Retinal pigment epithelial cell (primary cell): Measurements from ENCODE around the gene HEATR1.
"Not testable (repeated sequence)": the region's sequence is repeated elsewhere in the genome, so short reads cannot be mapped to it uniquely, and the experiment has no call there.

Source experiments
- DNase-seq: peaks from one replicate; pipeline ENCODE4 v3.0.0-alpha.2; 2010; ENCODE audit warnings: low read depth
- H3K4me3 ChIP-seq: 2 replicates; pipeline ENCODE4 v1.5.1; 2011; ENCODE audit warnings: mild to moderate bottlenecking, low read length, control low read depth, moderate library complexity
- CTCF ChIP-seq: conservative IDR thresholded peaks from 2 replicates; pipeline ENCODE4 v1.5.1; 2011; ENCODE audit warnings: low read depth, low read length, control low read depth, inconsistent platforms

Gene HEATR1

GRCh38 chr1:236590553-236591150, 13.7 kb downstream of the HEATR1 start:
- no peak overlapping the region for H3K4me3 ChIP-seq
- DNase-seq = no peak
- no peak for TF ChIP-seq CTCF

- DNase-seq = no peak
- no peak overlapping the region for H3K4me3 ChIP-seq
- no peak for TF ChIP-seq CTCF
Observed at GRCh38 chr1:236589531-236589930, 14.8 kb downstream of the HEATR1 start.

GRCh38 chr1:236581528-236581927, 22.8 kb downstream of the HEATR1 start:
- no peak for TF ChIP-seq CTCF
- H3K4me3 ChIP-seq = no peak overlapping the region
- no peak for DNase-seq

- not testable (repeated sequence) for H3K4me3 ChIP-seq, DNase-seq
Observed at GRCh38 chr1:236580404-236580803, 23.9 kb downstream of the HEATR1 start.

- DNase-seq = no peak
- no peak for TF ChIP-seq CTCF
- H3K4me3 ChIP-seq = no peak overlapping the region
Observed at GRCh38 chr1:236578661-236579060, 25.7 kb downstream of the HEATR1 start.

- not testable (repeated sequence) for DNase-seq, H3K4me3 ChIP-seq
Observed at GRCh38 chr1:236577041-236577440, 27.3 kb downstream of the HEATR1 start.

GRCh38 chr1:236576004-236576403, 28.3 kb downstream of the HEATR1 start:
- no peak overlapping the region for H3K4me3 ChIP-seq
- TF ChIP-seq CTCF = no peak
- DNase-seq = no peak

GRCh38 chr1:236575523-236575922, 28.8 kb downstream of the HEATR1 start:
- no peak for DNase-seq

More at GRCh38 chr1:236575523-236575922, 28.8 kb downstream of the HEATR1 start:
- H3K4me3 ChIP-seq = no peak overlapping the region
- TF ChIP-seq CTCF = no peak
